GM19351 (cell line): ENCODE measurements around the gene SLFN5.
"Not testable (repeated sequence)": the region's sequence is repeated elsewhere in the genome, so short reads cannot be mapped to it uniquely, and the experiment has no call there.

Experiments used
- ATAC-seq: cut with Tn5 transposase; IDR thresholded peaks from one replicate; pipeline ENCODE4 v1.9.1; 2021; ENCODE audit warnings: mild to moderate bottlenecking, moderate library complexity; ENCODE audit not compliant: unreplicated experiment

The SLFN5 gene

DNA sequence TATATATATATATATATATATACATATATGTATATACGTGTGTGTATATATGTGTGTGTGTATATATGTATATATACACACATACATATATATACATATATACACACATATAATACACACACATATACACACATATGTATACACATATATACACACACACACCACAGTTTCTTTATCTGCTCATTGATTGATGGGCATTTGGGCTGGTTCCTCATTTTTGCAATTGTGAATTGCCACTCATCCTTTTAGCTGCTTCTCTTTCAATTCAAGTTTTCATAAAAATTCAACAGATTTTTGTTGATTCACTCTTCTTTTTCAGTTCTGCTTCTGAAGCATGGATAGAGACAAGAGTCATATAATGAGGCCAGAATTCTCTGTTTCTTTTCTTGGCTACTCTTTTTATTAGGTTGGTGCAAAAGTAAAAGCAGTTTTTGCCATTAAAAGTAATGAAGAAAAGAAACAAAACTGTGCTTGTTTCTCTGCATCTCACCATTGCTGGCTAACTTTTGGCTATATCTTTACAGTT is 44.5 kb downstream of the SLFN5 start:
- ATAC-seq, result no peak

DNA sequence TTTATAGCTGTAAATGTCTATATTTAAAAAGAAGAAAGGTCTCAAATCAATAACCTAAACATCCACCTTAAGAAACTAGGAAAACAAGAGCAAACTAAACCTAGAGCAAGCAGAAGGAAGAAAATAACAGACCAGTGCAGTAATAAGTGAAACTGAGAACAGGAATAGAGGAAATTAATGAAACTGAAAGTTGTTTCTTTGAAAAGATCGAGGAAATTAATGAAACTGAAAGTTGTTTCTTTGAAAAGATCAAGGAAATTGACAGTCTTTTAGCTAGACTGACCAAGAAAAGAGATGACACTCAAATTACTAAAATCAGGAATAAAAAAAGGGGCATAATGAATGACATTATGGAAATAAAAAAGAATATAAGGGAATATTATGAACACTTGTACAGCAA is 46.4 kb downstream of the SLFN5 start:
- no peak for ATAC-seq

DNA sequence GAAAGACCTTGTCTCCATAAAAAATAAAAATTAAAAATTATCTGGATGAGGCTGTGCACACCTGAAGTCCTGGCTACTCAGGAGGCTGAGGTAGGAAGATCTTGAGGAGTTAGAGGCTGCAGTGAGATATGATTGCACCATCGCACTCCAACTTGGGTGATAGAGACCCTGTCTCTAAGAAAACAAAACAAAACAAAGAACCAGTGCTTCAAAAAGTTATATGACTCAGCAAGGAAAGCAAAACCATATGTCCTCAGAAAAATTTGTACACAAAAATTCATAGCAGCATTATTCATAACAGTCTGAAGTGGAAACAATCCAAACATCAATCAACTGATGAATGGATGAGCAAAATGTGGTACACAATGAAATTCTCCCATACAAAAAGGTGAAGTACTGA is 48.9 kb downstream of the SLFN5 start:
- ATAC-seq, result no peak

DNA sequence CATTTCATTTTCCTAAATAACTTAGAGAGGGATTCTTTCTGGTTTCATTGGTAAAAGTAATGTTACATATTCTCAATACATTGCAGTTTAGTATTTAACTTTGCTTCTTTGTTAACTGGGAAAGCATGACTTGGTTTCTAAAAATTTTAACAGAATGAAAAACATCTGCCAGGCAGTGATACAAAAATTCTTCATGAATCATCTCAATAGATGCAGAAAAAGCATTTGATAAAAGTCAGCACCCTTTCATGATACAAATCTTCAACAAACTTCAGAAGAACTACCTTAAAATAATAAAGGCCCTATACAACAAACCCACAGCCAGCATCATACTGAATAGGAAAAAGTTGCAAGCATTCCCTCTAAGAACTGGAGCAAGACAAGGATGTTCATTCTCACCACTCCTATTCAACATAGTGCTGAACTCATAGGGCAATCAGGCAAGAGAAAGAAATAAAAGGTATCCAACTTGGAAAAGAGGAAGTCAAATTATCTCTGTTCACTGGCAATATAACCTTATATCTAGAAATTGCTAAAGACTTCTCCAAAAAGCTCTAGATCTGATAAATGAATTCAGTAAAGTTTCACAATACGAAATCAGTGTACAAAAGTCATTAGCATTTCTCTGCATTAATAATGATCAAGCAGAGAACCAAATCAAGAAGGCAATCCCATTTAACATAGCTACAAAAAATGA is 50.4 kb downstream of the SLFN5 start:
- no peak for ATAC-seq

DNA sequence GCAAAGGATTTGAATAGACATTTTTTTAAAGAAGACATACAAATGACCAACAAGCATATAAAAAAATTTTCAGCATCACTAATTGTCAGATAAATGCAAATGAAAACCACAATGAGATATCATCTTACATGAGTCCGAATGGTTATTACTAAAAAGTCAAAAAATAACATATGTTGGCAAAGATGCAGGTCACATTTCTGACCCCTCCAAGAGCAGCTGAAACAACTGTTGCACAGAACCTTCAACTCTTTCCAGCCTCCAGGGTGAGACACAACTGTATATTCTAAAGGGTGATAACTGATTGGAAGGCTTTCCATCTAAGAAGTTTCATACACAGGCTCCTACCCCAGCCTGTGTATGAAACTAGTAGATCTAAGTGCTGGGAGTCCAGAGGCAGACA is 51.9 kb downstream of the SLFN5 start:
- no peak for ATAC-seq

DNA sequence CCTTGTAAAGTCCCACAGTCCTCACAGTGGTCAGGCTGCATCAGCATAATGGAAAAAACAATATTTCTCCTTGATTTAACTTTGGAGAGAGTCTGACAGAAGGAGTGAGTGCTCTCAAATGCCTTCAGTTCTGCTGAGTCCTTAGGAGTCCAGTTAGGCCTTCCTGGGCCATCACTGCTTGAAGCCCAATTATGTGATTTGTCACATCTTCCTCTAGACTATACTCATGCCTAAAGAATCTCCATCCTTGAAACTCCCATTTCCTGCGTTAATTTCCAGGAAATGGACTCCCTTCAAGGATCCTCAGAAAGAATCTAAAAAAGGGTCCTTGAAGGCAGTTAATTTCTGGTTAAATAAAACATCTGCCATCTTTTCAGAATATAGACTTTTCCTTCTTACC is 52.8 kb downstream of the SLFN5 start:
- no peak for ATAC-seq

DNA sequence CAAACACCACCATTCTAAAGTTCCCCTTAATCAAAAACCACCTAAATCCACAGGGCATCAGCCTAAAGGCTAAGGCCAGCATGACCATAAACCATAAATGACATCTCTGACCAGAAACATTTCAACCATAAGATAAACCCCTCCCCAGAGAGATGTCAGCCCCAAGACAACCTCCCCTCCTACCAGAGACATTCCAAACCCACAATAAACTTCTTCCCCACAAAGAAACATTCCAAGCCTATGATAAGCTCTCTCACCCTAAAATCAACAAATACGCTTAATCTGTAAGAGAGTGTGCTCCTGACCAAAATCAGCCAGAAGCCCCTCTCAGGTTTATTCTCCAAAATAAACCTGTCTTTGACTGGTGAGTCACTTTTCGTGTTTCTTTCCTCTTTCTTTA is 54.8 kb downstream of the SLFN5 start:
- no peak for ATAC-seq

DNA sequence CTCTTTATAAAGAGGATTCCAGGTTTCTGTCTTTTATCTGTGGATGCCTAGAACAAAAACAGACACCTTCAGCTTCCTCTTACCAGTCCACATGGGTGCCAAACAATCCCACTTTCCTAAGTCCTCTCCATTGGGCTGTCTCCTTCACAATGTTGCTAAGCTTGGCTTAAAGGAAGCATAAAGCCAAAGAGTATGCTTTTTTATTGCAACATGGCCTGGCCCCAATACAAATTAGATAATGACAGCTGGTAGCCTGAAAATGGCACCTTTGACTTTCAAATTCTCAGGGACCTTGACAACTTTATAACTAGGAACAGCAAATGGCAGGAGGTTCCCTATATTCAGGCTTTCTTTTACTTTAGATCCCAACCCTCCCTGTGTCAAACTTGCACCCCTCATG is 55.8 kb downstream of the SLFN5 start:
- ATAC-seq, result no peak

DNA sequence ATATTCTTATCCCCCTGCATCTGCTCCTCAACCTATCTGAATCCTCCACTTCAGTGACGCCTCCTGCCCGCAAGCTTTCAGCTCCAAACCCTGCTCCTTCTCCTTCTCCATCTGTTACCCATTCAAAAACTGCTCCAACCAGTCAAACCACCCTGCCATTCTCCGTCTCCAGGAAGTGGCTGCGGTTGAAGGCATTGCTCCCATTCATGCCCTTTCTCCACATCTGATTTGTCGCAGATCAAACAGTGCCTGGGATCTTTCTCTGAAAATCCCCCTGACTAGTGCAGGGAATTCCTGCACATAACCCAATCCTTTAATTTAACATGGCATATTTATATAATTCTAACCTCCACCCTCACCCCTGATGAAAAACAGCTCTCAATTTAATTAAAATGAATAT is 56.3 kb downstream of the SLFN5 start:
- no peak for ATAC-seq

DNA sequence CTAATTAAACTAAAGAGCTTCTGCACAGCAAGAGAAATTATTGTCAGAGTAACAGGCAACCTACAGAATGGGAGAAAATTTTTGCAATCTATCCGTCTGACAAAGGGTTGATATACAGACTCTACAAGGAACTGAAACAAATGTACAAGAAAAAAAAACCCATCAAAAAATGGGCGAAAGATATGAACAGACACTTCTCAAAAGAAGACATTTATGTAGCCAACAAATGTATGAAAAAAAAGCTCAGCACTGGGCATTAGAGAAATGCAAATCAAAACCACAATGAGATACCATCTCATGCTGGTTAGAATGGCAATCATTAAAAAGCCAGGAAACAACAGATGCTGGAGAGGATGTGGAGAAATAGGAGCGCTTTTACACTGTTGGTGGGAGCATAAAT is 66.5 kb downstream of the SLFN5 start:
- ATAC-seq, result not testable (repeated sequence)

DNA sequence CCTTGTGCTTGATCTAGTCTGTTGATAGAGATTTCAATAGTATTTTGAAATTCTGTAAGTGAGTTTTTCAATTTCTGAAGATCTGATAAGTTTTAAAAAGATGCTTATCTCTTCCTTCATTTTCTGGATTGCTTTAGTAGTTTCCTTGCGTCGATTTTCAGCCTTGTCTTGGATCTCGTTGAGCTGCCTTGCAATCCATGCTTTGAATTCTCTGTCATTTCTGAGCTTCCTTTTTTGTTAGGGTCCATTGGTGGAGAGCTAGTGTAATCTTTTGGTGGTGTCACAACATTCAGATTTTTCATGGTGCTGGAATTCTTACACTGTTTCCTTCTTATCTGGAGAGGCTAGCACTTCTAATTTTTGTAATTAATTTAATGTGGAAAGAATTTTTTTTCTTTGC is 69.5 kb downstream of the SLFN5 start:
- ATAC-seq, result no peak

DNA sequence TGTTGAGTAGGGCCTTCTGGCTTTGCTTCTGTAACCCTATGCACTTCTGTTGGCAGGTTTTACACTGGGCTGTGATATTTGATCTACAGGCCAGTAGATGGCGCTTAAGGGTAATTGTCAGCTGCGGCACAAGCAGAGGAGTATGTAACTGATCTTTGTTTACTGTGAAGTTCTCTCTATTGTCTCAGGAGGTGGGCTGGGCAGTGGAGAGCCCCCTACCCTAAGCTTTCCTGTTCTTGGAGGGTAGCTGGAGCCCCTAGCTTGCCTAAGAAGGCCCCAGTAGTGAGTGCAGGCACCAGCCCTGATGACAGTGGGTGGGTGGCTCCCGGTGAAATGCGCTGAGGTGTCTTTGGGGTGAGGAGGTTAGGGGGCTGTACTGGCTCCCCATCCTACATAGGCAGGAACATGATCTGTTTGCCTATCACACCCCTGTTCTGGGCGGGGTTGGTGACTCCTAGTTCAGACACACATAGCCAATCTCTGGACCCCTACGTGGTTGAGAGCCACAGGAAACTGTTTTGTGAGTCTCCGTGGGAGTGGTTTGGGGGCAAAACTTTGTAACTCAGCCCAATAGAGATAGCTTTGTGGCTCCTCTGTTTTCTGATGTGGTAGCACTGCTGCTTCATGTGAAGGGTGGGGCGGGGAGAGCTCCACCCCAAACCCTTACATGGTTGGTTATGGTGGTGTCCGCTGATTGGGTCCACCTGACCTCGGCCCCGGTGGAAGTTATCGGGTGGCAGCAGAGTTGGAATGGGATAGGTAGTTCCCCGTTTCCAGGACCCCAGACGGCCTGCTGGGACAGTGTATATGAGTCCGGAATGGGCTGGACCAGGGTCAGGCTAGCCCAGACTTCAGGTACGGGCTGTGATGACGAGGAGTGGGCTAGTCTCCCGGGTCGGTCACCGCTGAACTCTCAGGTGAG is 70.2 kb downstream of the SLFN5 start:
- no peak for ATAC-seq

DNA sequence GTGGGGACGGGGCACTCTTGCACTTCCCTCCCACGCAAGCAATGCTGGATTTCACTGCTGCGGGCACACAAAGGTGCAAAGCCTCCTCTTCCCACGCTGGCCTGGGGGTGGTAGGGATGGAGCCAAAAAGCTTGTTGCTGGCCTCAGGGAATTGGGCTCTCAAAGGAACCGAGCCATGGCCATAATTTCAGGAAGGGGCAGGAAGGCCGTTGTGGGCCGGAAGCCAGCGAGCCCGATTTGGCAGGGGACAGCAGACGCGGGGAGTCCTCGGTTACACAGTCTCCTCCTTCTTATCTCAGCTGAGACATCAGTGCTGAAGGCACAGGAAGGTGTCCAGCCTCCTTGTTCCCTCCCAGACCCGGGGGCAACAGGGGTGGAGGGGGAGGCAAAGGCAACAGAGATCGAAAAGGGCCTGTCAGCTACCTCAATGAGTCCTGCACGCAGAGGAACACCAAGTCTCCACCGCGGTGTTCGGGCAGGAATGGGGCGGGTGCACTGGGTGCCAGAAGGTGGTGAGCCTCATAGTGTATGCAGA is 71.1 kb downstream of the SLFN5 start:
- no peak for ATAC-seq

DNA sequence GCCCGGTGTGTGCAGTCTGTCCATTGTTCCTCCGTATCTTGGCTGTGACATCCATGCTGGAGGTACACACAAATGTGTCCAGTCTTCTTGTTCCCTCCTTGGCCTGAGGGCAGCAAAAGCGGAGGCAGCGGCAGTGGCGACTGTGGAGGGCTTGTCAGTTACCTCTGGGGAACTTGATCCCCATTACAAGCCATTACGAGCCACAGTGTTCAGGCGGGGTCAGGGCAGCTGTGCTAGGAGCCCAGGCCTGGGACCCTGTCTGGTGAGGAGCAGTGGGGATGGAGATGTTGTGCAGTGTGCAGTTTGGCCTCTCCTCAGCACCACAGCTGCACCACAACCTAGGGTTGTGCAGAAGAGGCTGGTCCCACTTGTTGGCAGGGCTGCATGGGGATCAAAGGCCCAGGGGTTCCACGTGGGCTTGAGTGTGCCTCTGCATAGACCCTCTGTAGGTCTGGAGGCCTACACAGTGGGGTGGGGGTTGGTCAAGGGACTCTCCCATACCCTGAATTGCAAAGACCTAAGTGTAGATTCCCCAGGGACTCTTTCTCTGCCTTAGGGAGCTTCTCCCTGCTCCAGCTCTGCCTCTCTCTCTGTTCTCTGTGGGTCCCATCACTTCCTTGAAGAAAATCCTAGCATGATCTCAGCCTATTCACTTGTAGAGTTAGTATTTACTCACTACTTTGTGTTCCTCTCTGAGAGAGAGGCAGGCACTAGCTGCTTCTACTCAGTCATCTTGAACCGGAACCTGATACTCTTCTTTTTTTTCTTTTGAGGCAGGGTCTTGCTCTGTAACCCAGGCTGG is 71.7 kb downstream of the SLFN5 start:
- ATAC-seq, result no peak

DNA sequence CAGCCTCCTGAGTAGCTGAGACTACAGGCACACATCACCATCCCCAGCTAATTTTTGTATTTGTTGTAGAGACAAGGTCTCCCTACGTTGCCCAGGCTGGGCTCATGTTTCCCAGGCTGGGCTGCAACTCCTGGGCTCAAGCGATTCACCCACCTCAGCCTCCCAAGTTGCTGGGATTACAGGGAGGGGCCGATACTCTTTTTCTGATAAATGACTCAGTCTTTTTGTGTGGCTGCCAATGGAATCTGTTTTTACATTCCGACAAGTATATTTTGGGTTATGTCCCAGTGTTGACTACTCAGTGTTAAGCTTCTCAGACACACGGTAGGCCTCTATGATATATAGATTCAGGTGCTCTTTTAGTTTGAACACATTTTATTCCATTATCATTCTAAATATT is 72.4 kb downstream of the SLFN5 start:
- ATAC-seq, result no peak

DNA sequence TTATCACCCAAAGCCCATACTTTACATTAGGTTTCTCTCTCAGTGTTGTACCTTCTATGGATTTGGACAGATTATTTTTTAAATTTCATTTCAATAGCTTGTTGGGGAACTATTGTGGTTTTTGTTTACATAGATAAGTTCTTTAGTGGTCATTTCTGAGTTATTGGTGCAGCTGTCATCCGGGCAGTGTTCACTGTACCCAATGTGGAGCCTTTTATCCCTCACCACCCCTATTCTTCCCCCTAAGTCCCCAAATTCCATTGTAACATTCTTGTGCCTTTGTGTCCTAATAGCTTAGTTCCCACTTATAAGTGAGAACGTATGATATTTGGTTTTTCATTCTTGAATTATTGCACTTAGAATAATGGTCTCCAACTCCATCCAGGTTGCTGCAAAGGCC is 73.1 kb downstream of the SLFN5 start:
- ATAC-seq, result no peak

DNA sequence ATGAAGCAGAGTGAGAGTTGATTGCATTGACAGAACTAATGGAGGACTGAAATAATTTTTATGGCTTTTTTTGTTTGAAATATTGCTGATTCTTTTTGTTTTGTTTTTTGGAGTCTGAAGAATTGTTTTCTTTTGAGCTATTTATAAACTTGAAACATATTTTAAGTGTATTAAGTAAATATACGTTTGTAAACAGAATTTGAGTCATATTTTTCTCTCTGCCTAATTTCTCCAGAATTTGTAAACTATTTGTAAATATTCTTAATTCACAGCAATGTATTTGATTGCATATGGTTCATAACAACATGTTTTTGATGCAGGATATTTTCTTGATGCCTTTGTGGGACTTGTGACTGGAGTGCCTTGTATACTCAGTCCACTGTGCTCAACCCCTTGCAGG is 79.9 kb downstream of the SLFN5 start:
- no peak for ATAC-seq
